B cell (primary cell): ENCODE data around the gene EMID1. TPM values are rescaled to one million over a fixed set of nuclear protein-coding genes. Genes with fewer than 3 reads are reported as not detected.

Experiments
- ATAC-seq: fragments of 200-7000 bp; cut with Tn5 transposase; one replicate; pipeline ENCODE4 v1.10.0; 2021; ENCODE audit warnings: low read depth, mild to moderate bottlenecking, moderate number of reproducible peaks, moderate library complexity
- CTCF ChIA-PET: fragments of 350-600 bp; sonication (Branson Sonifier 250); formaldehyde crosslinking; loops from one replicate; lab custom pipeline; 2021; ENCODE audit warnings: antibody characterized with exemption, inconsistent platforms; lab: Charles Lee
- POLR2A ChIA-PET: fragments of 350-600 bp; sonication (Branson Sonifier 250); formaldehyde crosslinking; loops from one replicate; lab custom pipeline; 2021; ENCODE audit warnings: antibody characterized with exemption; lab: Charles Lee
- DNase-seq: peaks from one replicate; pipeline ENCODE4 v3.0.0; 2013
- H2AFZ ChIP-seq: 2 replicates; pipeline ENCODE4 v1.6.1; 2012; ENCODE audit warnings: mild to moderate bottlenecking, low read depth, low read length; ENCODE audit not compliant: insufficient read depth, poor library complexity, severe bottlenecking
- H3K27ac ChIP-seq, 2 donors: 1 replicate in 1 of 2; 2 replicates in 1 of 2; pipeline ENCODE4 v1.5.1; 2012 to 2013; ENCODE audit warnings: low read length in 2 of 2, mild to moderate bottlenecking in 2 of 2, moderate library complexity in 1 of 2
- H3K27me3 ChIP-seq, 4 experiments: fragments of 200-600 bp in 1 of 4; sonication (generic) in 1 of 4; replicated peaks in 1 of 4; 1 replicate in 2 of 4; 2 replicates in 2 of 4; pipeline versions ENCODE4 v1.6.1 to v1.7.0; 2013 to 2016; ENCODE audit warnings: low read length in 3 of 4, mild to moderate bottlenecking in 2 of 4, mixed read lengths in 1 of 4, moderate library complexity in 1 of 4; ENCODE audit not compliant: insufficient read depth in 4 of 4, control insufficient read depth in 3 of 4; ENCODE audit errors: control extremely low read depth in 1 of 4
- H3K36me3 ChIP-seq, 2 experiments: replicated peaks in 1 of 2; 1 replicate in 1 of 2; 2 replicates in 1 of 2; pipeline versions ENCODE4 v1.6.1 to v1.7.1; 2013; ENCODE audit warnings: low read length in 1 of 2; ENCODE audit not compliant: insufficient read depth in 2 of 2, control insufficient read depth in 1 of 2; ENCODE audit errors: control extremely low read depth in 1 of 2, extremely low read depth in 1 of 2
- H3K4me1 ChIP-seq, 2 donors: fragments of 200-600 bp in 1 of 2; sonication (generic) in 1 of 2; 1 replicate in 1 of 2; 2 replicates in 1 of 2; pipeline versions ENCODE4 v1.5.1 to v1.6.1; 2013 to 2017; ENCODE audit warnings: low read length in 2 of 2; ENCODE audit not compliant: control insufficient read depth in 2 of 2, insufficient read depth in 2 of 2
- H3K4me2 ChIP-seq: replicated peaks from 2 replicates; pipeline ENCODE3; 2012; ENCODE audit warnings: mild to moderate bottlenecking, low read depth, low read length; ENCODE audit not compliant: poor library complexity, severe bottlenecking
- H3K4me3 ChIP-seq, 5 experiments: fragments of 200-600 bp in 1 of 5; sonication (generic) in 1 of 5; 1 replicate in 3 of 5; 2 replicates in 2 of 5; pipeline versions ENCODE4 v1.5.1 to v1.7.0; 2011 to 2016; ENCODE audit warnings: low read length in 4 of 5, mild to moderate bottlenecking in 4 of 5, low read depth in 2 of 5, control low read depth in 1 of 5, moderate library complexity in 1 of 5; ENCODE audit not compliant: insufficient read depth in 1 of 5; ENCODE audit errors: control extremely low read depth in 1 of 5, extremely low read depth in 1 of 5
- H3K79me2 ChIP-seq: fragments of 200-600 bp; sonication (generic); one replicate; pipeline ENCODE4 v1.6.0; 2016; ENCODE audit warnings: low read length; ENCODE audit not compliant: control insufficient read depth, insufficient read depth
- H3K9ac ChIP-seq: fragments of 200-600 bp; sonication (generic); 2 replicates; pipeline ENCODE4 v1.6.1; 2017; ENCODE audit warnings: mild to moderate bottlenecking, low read length, moderate library complexity
- H3K9me3 ChIP-seq, 3 donors: one replicate each; pipeline versions ENCODE4 v1.6.1 to v1.7.1; 2013; ENCODE audit warnings: low read length in 2 of 3; ENCODE audit not compliant: control insufficient read depth in 2 of 3, insufficient read depth in 1 of 3; ENCODE audit errors: control extremely low read depth in 1 of 3
- H4K20me1 ChIP-seq: 2 replicates; pipeline ENCODE4 v1.6.0; 2012; ENCODE audit warnings: mild to moderate bottlenecking, low read length; ENCODE audit not compliant: insufficient read depth, control insufficient read depth, poor library complexity, severe bottlenecking
- H3K27ac Mint-ChIP-seq: one replicate; pipeline ENCODE4 v1.8.0; 2021; ENCODE audit warnings: mixed read lengths
- H3K27me3 Mint-ChIP-seq: one replicate; pipeline ENCODE4 v1.8.0; 2021; ENCODE audit warnings: mixed read lengths
- H3K4me1 Mint-ChIP-seq: one replicate; pipeline ENCODE4 v1.8.0; 2021; ENCODE audit warnings: mixed read lengths
- H3K4me3 Mint-ChIP-seq: one replicate; pipeline ENCODE4 v1.8.0; 2021; ENCODE audit warnings: mixed read lengths
- H3K9me3 Mint-ChIP-seq: one replicate; pipeline ENCODE4 v1.8.0; 2022; ENCODE audit warnings: mixed read lengths; ENCODE audit not compliant: insufficient read depth
- CTCF ChIP-seq: fragments of 200-600 bp; IDR thresholded peaks from one replicate; pipeline ENCODE4 v1.8.0; 2022; ENCODE audit warnings: antibody characterized with exemption, mild to moderate bottlenecking
- EZH2 ChIP-seq: IDR thresholded peaks from 2 replicates; pipeline ENCODE4 v1.6.1; 2012; ENCODE audit warnings: borderline replicate concordance, low read depth, mild to moderate bottlenecking, moderate library complexity, low read length; ENCODE audit not compliant: insufficient read depth, poor library complexity, severe bottlenecking
- WGBS: methylation state at CpG from one replicate; pipeline ENCODE4 v1.1.5; 2013; ENCODE audit warnings: missing lambda C conversion rate; ENCODE audit not compliant: insufficient coverage; 5-methylcytosine and 5-hydroxymethylcytosine counted together
- intact Hi-C: fragments of 100-400 bp; cut with micrococcal nuclease; formaldehyde crosslinking; loops from one replicate; pipeline ENCODE4 v1.10.0; 2022
- polyA plus RNA-seq: library from polyadenylated mRNA; depleted of rRNA; stranded (reverse); fragments of >200 nt; gene quantifications from 2 replicates; pipeline ENCODE4 v1.2.3, GENCODE V29; 2012
- total RNA-seq, 2 donors: library from RNA; stranded (reverse); fragments of 120-200 nt in 1 of 2; gene quantifications; 1 replicate in 1 of 2; 2 replicates in 1 of 2; pipeline versions ENCODE4 v1.2.3 to v1.2.4, GENCODE V29; 2013 to 2022

EMID1 gene
- total and polyA plus RNA-seq, 2 donors (not counting 1 experiment from before 2014, with no cell fraction given), result not detected

- POLR2A ChIA-PET, result no interaction called here
Measured at GRCh38 chr22:29158546-29158945, 47.1 kb upstream of the EMID1 start.

GRCh38 chr22:29163808-29164207, 41.9 kb upstream of the EMID1 start:
- Mint-ChIP-seq H3K27me3 (peaks cover 34% of the 10 kb centered on the region), H3K9me3 (peaks cover 7% of the 10 kb centered on the region), H3K4me3 (no peak overlapping the region), H3K4me1 (peaks cover 31% of the 10 kb centered on the region), H3K27ac (no peak overlapping the region)
- WGBS, result 95% methylated on average over 9 of the region's 13 CpGs
- TF ChIP-seq EZH2 (no peak), CTCF (no peak)
- Histone ChIP-seq H3K27ac (no peak overlapping the region), H2AFZ (no peak overlapping the region), H3K4me3 (no peak overlapping the region), H3K36me3 (no peaks in the 10 kb centered on the region), H3K27me3 (peaks cover 0 to 9% (median 6%) of the 10 kb centered on the region in 4 experiments), H3K9ac (no peak overlapping the region), H3K4me1 (peaks cover 27 to 29% of the 10 kb centered on the region in 2 donors), H3K79me2 (no peaks in the 10 kb centered on the region), H3K4me2 (no peak overlapping the region), H4K20me1 (no peaks in the 10 kb centered on the region), H3K9me3 (peaks cover 0 to 38% (median 3%) of the 10 kb centered on the region in 3 donors)
- ATAC-seq, result no peak
- ChIA-PET POLR2A (no interaction called here), CTCF (no interaction called here)
- intact Hi-C loops, result no loop called here
- DNase-seq, result no peak

More at GRCh38 chr22:29158546-29158945, 47.1 kb upstream of the EMID1 start:
- peaks cover 8 to 11% of the 10 kb centered on the region in 2 donors for H3K4me1 ChIP-seq
- H3K4me1 Mint-ChIP-seq, result peaks cover 6% of the 10 kb centered on the region
- H3K27ac ChIP-seq, result no peak overlapping the region
- H4K20me1 ChIP-seq, result no peaks in the 10 kb centered on the region
- H3K27ac Mint-ChIP-seq, result no peak overlapping the region
- H3K79me2 ChIP-seq, result no peaks in the 10 kb centered on the region
- intact Hi-C loops, result no loop called here
- H2AFZ ChIP-seq, result no peak overlapping the region
- no peak overlapping the region for H3K4me3 Mint-ChIP-seq
- H3K9me3 Mint-ChIP-seq, result no peaks in the 10 kb centered on the region
- peaks cover 0 to 48% (median 21%) of the 10 kb centered on the region in 4 experiments for H3K27me3 ChIP-seq
- H3K4me3 ChIP-seq, result no peak overlapping the region
- no peak overlapping the region for H3K9ac ChIP-seq
- CTCF ChIA-PET, result no interaction called here
- 94% methylated on average over 5 of the region's 5 CpGs for WGBS
- no peaks in the 10 kb centered on the region for H3K36me3 ChIP-seq
- no peak for TF ChIP-seq CTCF
- no peak for TF ChIP-seq EZH2
- peaks cover 65% of the 10 kb centered on the region for H3K27me3 Mint-ChIP-seq
- ATAC-seq (no peak), DNase-seq (no peak)
- peaks cover 0 to 13% (median 0%) of the 10 kb centered on the region in 3 donors for H3K9me3 ChIP-seq
- H3K4me2 ChIP-seq, result no peak overlapping the region
